Ishikawa (cell line): ENCODE measurements around the gene SPACDR.

ENCODE experiments used
- CEBPB ChIP-seq: IDR thresholded peaks from 2 replicates; pipeline ENCODE4 v1.6.1; 2012
- CREB1 ChIP-seq: IDR thresholded peaks from 2 replicates; pipeline ENCODE4 v1.6.1; 2012; ENCODE audit warnings: low read depth
- EGR1 ChIP-seq: IDR thresholded peaks from 2 replicates; pipeline ENCODE4 v1.6.1; 2012
- EP300 ChIP-seq: IDR thresholded peaks from 2 replicates; pipeline ENCODE4 v1.6.1; 2012; ENCODE audit warnings: borderline replicate concordance
- FOXM1 ChIP-seq: IDR thresholded peaks from 2 replicates; pipeline ENCODE4 v1.6.1; 2012; ENCODE audit warnings: low read depth, borderline replicate concordance
- MAX ChIP-seq: IDR thresholded peaks from 2 replicates; pipeline ENCODE4 v1.6.1; 2012
- NFIC ChIP-seq: IDR thresholded peaks from 2 replicates; pipeline ENCODE4 v1.6.1; 2012
- RAD21 ChIP-seq: IDR thresholded peaks from 2 replicates; pipeline ENCODE4 v1.6.1; 2012; ENCODE audit warnings: low read depth
- REST ChIP-seq: IDR thresholded peaks from 2 replicates; pipeline ENCODE4 v1.6.1; 2012; ENCODE audit warnings: low read depth, mild to moderate bottlenecking
- TAF1 ChIP-seq: IDR thresholded peaks from 2 replicates; pipeline ENCODE4 v1.6.1; 2012; ENCODE audit warnings: low read depth, mild to moderate bottlenecking
- TCF12 ChIP-seq: IDR thresholded peaks from 2 replicates; pipeline ENCODE4 v1.6.1; 2012; ENCODE audit warnings: low read depth
- TEAD4 ChIP-seq: IDR thresholded peaks from 2 replicates; pipeline ENCODE4 v1.6.1; 2012
- YY1 ChIP-seq: IDR thresholded peaks from 2 replicates; pipeline ENCODE4 v1.6.1; 2012; ENCODE audit warnings: low read depth
- ZBTB7A ChIP-seq: IDR thresholded peaks from 2 replicates; pipeline ENCODE4 v1.6.1; 2012; ENCODE audit warnings: low read depth
- TF ChIP-seq, protein P1 (sequence below): IDR thresholded peaks from 2 replicates; pipeline ENCODE4 v1.6.1; 2012

SPACDR gene

GRCh38 chr7:100488333-100489095 is 24.5 kb upstream of the SPACDR start:
- no peak for TF ChIP-seq EGR1
- TF ChIP-seq YY1, result no peak
- TF ChIP-seq CEBPB, result no peak
- no peak for TF ChIP-seq REST
- no peak for TF ChIP-seq MAX
- no peak for TF ChIP-seq RAD21
- TF ChIP-seq TCF12, result no peak
- TF ChIP-seq TAF1, result no peak
- TF ChIP-seq FOXM1, result no peak
- TF ChIP-seq EP300, result no peak
- TF ChIP-seq, protein P1, sequence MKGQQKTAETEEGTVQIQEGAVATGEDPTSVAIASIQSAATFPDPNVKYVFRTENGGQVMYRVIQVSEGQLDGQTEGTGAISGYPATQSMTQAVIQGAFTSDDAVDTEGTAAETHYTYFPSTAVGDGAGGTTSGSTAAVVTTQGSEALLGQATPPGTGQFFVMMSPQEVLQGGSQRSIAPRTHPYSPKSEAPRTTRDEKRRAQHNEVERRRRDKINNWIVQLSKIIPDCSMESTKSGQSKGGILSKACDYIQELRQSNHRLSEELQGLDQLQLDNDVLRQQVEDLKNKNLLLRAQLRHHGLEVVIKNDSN, result no peak
- no peak for TF ChIP-seq NFIC

DNA sequence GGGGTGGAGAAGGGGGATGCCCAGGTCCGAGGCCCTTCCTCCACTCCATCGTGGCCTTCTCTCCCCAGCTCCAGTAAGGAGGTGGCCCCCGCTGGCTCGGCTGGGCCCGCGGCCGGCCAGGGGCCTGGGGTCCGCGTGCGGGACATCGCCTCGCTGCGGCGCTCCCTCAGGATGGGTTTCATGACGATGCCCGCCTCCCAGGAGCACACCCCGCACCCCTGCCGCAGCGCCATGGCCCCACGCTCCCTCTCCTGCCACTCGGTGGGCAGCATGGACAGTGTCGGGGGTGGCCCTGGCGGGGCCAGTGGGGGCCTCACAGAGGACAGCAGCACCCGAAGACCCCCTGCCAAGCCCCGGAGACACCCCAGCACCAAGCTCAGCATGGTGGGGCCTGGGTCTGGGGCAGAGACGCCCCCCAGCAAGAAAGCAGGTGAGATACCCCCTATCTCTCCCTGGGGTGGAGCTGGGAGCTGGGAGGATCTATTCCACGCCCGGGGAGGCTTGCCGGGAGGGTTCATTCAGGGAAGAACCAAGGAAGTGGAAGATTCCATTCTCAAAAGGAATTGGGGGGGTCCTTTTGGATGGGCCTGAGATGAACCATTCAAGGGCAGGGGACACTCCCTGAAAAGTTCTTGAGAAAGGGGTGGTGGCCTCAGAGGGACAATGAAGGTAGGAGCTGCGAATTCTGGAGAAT is 22.8 kb upstream of the SPACDR start:
- TF ChIP-seq, protein P1, result no peak
- 0 out of 2 replicates have a peak, but pooled peaks have one; percentile 19 for TF ChIP-seq MAX

DNA sequence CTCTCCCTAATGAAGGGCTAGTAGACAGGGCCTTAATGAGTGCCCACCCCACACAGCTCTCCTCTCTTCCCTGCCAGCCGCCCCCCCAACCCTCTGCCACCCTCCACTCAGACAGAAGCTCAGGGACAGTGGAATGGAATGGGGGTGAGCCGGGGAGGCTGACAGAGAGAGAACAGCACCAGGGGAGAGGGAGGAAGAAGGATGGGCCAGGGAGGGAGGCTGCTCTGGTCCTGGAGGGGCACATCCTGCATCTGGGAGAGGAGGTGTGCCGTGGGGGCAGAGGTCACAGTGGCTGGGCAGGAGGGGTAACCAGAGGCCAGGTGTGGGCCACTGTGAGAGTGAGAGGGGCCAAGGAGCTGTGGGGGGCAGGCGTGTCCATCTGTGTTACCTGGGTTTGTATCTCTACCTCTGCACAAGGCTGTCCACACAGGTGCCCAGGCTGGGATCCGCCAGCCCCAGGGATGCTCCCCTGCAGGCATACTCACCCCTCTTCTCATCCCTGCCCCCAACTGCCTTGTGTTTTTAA is 22.1 kb upstream of the SPACDR start:
- TF ChIP-seq RAD21 (no peak), TEAD4 (no peak), REST (no peak), YY1 (no peak), CEBPB (no peak), EGR1 (no peak), TAF1 (no peak), NFIC (no peak), CREB1 (no peak), FOXM1 (no peak), EP300 (no peak), TCF12 (no peak), MAX (no peak), ZBTB7A (no peak)
- TF ChIP-seq, protein P1, result no peak

DNA sequence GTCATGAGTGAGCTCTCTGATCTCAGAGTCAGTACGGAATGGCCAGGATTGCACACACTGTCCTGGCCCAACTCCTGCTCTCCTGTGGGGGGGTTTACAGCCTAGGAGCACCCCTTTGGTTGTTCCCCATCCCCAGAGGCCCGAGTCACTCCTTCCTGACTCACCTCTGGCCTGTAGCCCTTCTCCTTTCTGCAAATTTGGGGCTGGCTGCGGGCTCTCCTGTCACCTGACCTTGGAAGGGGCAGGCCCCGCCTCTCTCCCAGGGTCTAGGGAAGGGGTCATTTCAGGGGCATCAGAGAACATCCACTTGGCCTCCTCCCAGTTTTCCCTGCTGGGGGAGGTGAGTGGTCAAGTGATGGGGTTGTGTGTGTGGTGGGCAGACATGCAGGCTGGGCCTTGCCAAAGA is 21.4 kb upstream of the SPACDR start:
- TF ChIP-seq TCF12, result no peak
- no peak for TF ChIP-seq RAD21
- no peak for TF ChIP-seq YY1
- TF ChIP-seq, protein P1, result no peak
- no peak for TF ChIP-seq FOXM1
- TF ChIP-seq REST, result no peak
- no peak for TF ChIP-seq ZBTB7A
